Stimulated activated naive B cell treated with anti-CD40 and anti-IgM and Interleukin-4, amounts not matched to agents 10 μg/mL and 1 μg/mL and 100 μg/mL, for 72 hours (primary cell): ENCODE results near the gene NOC2L.

Source experiments
- ATAC-seq, 2 donors: fragments of 150-1000 bp; cut with Tn5 transposase; replicated peaks; 2 replicates each; pipeline ENCODE4 v1.10.0; 2021; ENCODE audit warnings: moderate library complexity in 1 of 2
- DNase-seq: peaks from one replicate; pipeline ENCODE4 v3.0.0; 2021
- H3K27ac Mint-ChIP-seq: one replicate; pipeline ENCODE4 v1.8.0; 2022; ENCODE audit warnings: mild to moderate bottlenecking, mixed read lengths
- H3K27me3 Mint-ChIP-seq, 2 donors: one replicate each; pipeline ENCODE4 v1.8.0; 2022; ENCODE audit warnings: mixed read lengths in 2 of 2
- H3K36me3 Mint-ChIP-seq, 2 donors: one replicate each; pipeline ENCODE4 v1.8.0; 2022; ENCODE audit warnings: mixed read lengths in 2 of 2, mild to moderate bottlenecking in 1 of 2
- H3K4me1 Mint-ChIP-seq, 2 donors: one replicate each; pipeline ENCODE4 v1.8.0; 2022; ENCODE audit warnings: mixed read lengths in 2 of 2, mild to moderate bottlenecking in 1 of 2
- H3K4me3 Mint-ChIP-seq, 2 donors: one replicate each; pipeline ENCODE4 v1.8.0; 2022; ENCODE audit warnings: mild to moderate bottlenecking in 2 of 2, mixed read lengths in 2 of 2, moderate library complexity in 1 of 2
- H3K9me3 Mint-ChIP-seq, 2 donors: one replicate each; pipeline ENCODE4 v1.8.0; 2022; ENCODE audit warnings: mixed read lengths in 2 of 2, mild to moderate bottlenecking in 1 of 2

NOC2L gene

DNA sequence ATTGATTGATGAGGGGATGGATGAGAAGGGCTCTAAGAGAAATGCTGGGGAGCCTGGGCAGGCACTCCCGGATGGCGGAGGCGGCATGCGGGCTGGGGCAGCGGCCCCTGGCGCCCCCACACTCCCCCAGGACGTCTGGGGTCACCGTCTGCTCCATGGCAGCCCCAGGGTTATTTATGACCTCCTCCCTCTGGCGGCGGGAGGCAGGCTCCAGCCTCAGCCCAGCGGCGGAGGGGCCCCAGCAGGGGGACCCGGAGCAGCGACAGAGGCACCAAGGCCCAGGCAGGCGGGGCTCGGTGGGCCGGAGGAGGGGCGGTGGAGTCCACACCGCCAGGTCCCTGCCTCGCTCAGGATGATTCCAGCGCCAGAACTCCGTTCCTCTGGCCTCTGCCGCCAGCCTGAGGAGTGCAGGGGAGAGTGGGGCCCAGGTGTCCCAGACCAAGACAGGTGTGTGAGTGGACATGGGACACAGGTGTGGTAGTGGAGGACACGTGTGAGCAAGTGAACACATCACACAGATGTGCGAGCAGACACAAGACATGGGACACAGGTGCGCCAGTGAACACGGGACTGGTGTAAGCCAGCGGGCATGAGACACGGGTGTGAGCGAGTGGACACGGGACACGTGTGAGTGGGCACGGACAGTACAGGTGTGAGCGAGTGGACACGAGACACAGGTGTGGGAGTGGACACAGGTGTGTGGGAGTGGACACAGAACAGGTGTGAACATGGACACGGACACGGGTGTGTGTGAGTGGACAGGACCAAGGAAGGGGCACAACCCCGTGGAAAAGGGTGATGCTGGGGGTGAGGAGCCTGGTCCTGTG is 37.8 kb downstream of the NOC2L start:
- Mint-ChIP-seq H3K27me3 (peaks cover 57 to 82% of the 10 kb centered on the region in 2 donors), H3K27ac (no peak overlapping the region), H3K4me1 (peaks cover 22 to 27% of the 10 kb centered on the region in 2 donors), H3K9me3 (no peaks in the 10 kb centered on the region), H3K4me3 (peak overlapping the region in 1 of 2 donors; percentile 60), H3K36me3 (peaks cover 0 to 4% of the 10 kb centered on the region in 2 donors)
- DNase-seq = no peak
- ATAC-seq = peak; percentile 52 to 55

DNA sequence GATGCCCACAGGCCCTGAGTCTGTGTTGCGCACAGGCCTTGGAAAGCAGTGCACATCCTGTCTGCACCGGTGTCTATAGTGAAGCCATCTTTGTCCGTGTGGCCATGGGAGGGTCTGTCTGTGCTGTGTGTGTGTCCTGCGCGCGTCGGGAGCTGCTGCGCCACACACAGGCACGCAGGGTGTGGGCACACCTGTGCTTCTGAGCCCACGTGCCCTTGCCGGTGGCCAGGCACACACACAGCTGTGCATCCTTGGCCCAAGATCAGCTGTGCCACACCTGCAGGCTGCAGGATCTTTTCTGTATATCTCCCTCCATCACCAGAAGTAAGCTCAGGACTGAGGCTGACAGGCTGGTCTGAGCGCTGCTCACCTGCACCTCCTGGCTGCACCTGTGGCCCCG is 38.5 kb downstream of the NOC2L start:
- H3K4me3 Mint-ChIP-seq = no peak overlapping the region
- no peak for DNase-seq
- no peaks in the 10 kb centered on the region for H3K9me3 Mint-ChIP-seq
- H3K27ac Mint-ChIP-seq = no peak overlapping the region
- peaks cover 58 to 82% of the 10 kb centered on the region in 2 donors for H3K27me3 Mint-ChIP-seq
- H3K4me1 Mint-ChIP-seq = peaks cover 21 to 22% of the 10 kb centered on the region in 2 donors
- H3K36me3 Mint-ChIP-seq = peaks cover 0 to 4% of the 10 kb centered on the region in 2 donors
- peak; percentile 11 to 12 for ATAC-seq

DNA sequence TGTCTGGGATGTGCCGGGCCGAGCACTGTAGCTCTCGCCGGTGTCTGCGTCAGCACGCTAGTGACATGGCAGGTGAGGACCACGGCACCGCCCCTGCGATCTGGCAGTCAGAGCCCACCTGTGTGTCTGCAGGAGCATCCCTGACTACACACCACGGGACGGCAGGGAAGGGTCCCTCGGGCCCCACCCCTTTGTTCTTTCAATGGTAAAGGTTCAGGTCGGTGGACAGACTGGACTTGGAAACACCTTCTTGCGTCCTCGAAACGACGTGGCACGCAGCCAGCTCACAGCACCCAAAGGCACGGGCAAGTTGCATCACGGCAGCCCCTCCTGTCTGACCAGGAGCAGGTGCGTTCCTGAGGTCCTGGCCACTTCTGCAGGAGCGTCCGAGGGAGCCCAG is 39.0 kb downstream of the NOC2L start:
- Mint-ChIP-seq H3K27me3 (peaks cover 63 to 84% of the 10 kb centered on the region in 2 donors), H3K9me3 (no peaks in the 10 kb centered on the region), H3K36me3 (peaks cover 0 to 4% of the 10 kb centered on the region in 2 donors), H3K4me1 (peaks cover 21 to 22% of the 10 kb centered on the region in 2 donors), H3K4me3 (no peak overlapping the region), H3K27ac (no peak overlapping the region)
- no peak for DNase-seq
- no peak for ATAC-seq

DNA sequence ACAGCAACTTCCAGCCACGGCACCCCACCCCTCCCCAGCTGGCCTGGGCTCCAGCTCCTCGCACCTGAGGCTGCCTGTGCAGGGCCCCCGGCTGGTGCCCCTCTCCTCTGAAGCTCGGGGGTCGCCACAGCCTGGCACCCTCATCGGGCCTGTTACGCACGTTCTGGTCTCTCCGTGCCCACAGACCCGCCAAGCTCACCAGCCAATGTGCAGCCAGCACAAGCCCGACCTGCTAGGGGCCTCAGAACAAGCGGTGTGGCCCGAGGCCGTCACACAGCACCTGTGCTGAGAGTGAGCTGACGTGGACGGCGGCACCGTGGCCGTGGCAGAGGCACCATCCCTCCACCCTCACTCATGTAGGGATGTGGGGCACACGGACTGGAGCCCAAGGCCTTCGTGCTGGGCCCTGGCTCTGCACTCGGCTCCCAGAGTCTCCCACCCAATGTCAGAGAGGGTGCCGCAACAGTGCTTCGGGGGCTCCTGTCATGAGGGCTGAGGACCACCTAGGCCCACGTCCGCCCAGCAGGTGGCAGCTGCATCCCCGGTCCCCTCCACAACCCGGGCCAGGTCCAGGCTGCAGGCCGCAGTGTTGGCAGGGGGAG is 39.7 kb downstream of the NOC2L start:
- Mint-ChIP-seq H3K9me3 (no peaks in the 10 kb centered on the region), H3K4me3 (no peak overlapping the region), H3K27ac (no peak overlapping the region), H3K36me3 (peaks cover 0 to 4% of the 10 kb centered on the region in 2 donors), H3K4me1 (peaks cover 21 to 22% of the 10 kb centered on the region in 2 donors), H3K27me3 (peaks cover 63 to 85% of the 10 kb centered on the region in 2 donors)
- ATAC-seq = no peak
- no peak for DNase-seq

DNA sequence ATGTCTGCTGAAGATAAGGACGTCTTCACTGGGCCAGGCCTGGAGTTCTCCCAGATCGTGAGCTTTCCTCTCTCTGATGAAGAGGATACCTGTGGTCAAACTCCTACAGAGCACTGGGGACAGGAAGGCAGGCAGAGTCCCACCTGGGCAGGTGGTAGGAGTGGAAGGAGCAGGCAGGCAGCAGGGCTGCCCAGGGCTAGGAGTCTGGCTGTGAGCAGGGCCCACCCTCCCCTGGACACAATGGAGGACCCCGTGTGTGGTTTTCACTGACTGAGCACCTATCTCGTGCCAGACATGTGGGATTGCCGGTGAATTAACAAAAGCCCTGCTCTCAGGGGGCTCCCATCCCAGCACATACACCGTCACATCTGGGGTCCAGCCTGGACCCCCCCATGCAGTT is 40.2 kb downstream of the NOC2L start:
- H3K36me3 Mint-ChIP-seq = peaks cover 0 to 4% of the 10 kb centered on the region in 2 donors
- no peak overlapping the region for H3K27ac Mint-ChIP-seq
- no peaks in the 10 kb centered on the region for H3K9me3 Mint-ChIP-seq
- no peak overlapping the region for H3K4me3 Mint-ChIP-seq
- no peak for DNase-seq
- peaks cover 63 to 90% of the 10 kb centered on the region in 2 donors for H3K27me3 Mint-ChIP-seq
- no peak for ATAC-seq
- H3K4me1 Mint-ChIP-seq = peaks cover 21 to 22% of the 10 kb centered on the region in 2 donors

DNA sequence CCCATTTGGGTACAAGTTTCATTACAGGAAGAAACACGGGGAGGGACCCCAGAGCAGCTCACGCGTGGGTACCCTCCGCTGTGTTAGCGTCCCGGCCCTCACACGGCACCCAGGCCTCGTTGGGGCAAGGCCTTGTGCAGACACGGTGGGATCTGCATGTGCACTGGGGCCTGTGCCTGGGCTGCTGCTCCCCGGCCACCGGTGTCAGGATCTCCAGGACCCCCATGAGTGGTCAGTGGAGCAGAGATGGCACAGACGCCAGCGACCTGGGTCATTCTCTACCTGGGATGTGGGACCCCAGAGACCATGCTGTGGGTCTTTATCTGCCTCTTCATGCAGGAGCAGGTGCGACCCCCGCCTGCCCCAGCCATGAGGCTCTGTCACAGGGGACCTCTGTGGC is 40.7 kb downstream of the NOC2L start:
- ATAC-seq (no peak), DNase-seq (no peak)
- Mint-ChIP-seq H3K27me3 (peaks cover 62 to 93% of the 10 kb centered on the region in 2 donors), H3K9me3 (no peaks in the 10 kb centered on the region), H3K4me1 (peaks cover 20% of the 10 kb centered on the region in 2 donors), H3K36me3 (peaks cover 0 to 4% of the 10 kb centered on the region in 2 donors), H3K4me3 (no peak overlapping the region), H3K27ac (no peak overlapping the region)

DNA sequence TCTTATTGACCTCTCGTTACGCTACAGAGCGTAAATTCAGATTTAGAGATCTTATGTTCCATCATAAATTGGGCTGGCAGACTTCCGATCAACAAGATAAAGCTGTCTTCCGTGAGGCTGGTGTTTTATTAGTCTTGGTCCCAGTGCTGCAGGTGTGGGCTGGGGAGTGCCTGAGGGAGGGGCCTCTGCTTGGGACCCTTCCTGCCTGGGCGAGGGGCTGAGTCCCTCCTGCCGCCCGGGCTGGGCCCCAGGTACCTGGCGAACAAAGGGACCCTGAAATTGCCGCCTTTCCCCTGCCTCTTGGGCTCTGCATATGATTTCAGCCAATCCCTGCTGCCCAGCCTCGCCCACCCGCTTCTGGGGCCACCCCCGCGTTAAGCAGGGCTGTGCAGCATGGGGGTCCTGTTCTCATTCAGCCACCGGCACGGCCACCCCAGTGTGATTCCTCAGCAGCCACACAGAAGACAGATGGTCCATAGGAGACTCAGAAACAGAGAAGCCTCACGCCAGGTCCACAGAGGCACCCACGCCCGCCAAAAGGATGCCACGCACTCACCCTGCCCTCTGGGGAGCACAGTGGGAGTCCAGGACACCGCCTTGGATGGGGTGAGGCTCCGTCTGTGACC is 41.5 kb downstream of the NOC2L start:
- Mint-ChIP-seq H3K27me3 (peaks cover 58 to 93% of the 10 kb centered on the region in 2 donors), H3K4me1 (peaks cover 15 to 18% of the 10 kb centered on the region in 2 donors), H3K4me3 (no peak overlapping the region), H3K27ac (peak overlapping the region; percentile 62), H3K36me3 (peaks cover 0 to 4% of the 10 kb centered on the region in 2 donors), H3K9me3 (no peaks in the 10 kb centered on the region)
- ATAC-seq = no peak
- DNase-seq = no peak

DNA sequence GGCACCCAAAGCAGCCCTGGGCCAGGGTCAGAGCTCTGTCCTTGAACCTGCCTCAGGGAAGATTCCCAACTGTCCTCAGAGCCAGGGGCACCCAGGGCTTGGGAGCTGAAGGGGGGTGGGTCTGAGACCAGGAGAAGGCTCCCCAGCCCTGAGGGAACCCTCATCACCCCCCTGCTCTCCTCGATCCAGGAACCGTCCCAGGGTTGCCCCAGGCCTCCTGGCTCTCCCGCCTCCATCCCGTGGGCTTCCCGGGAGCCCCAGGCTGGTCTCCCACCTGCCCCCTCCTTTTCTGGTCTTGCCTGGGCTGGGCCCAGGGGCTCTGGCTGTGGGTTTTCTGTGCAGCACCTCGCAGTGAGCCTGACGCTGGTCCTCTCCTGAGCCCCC is 42.0 kb downstream of the NOC2L start:
- peaks cover 57 to 93% of the 10 kb centered on the region in 2 donors for H3K27me3 Mint-ChIP-seq
- no peak for ATAC-seq

DNA sequence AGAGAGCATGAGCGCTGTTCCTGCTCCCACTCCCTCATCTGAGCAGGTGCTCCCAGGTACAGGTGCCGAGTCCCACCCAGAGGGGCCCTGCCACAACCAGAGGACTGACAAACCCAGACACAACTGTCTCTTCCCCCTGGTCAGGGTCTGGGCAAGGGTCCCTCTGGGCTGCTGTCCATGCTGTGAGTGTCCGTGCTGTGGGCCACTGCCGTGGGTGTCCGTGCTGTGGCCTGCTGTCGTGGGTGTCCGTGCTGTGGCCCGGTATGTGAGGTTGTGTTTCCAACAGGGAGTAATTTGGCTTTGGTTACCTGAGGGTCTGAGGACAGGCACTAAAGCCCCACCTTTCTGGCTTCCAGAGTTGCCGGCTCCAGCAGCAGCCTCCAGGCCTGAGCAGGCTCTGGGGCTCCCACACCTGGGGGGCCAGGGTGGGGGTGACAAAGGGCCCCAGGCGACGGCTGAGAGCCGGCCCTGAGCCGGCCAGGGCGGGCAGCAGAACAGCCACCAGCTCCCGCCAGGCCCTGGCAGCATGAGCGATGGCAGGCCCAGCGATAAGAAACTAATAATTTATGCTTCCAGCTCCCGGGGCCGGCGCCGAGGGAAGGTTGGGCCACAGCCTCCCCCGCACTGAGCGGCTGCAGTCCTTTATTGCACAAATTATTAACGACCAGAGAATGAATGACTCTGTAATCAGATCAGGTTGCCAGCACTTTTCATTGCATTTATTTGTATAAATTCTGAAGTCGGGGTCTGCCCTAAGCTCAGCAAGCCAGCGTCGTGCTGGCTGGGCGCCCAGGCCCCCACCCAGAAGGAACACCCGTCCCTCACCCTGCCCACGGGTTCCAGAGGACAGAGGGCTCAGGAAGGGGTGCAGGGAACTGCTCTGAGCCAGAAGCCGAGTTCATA is 42.6 kb downstream of the NOC2L start:
- ATAC-seq = no peak
- H3K27ac Mint-ChIP-seq = no peak overlapping the region
- H3K27me3 Mint-ChIP-seq = peaks cover 54 to 90% of the 10 kb centered on the region in 2 donors
- H3K4me3 Mint-ChIP-seq = no peak overlapping the region
- DNase-seq = no peak
- H3K36me3 Mint-ChIP-seq = peaks cover 0 to 2% of the 10 kb centered on the region in 2 donors
- H3K9me3 Mint-ChIP-seq = no peaks in the 10 kb centered on the region
- peaks cover 11 to 17% of the 10 kb centered on the region in 2 donors for H3K4me1 Mint-ChIP-seq

More for the DNA sequence above, 42.0 kb downstream of the NOC2L start:
- no peaks in the 10 kb centered on the region for H3K9me3 Mint-ChIP-seq
- H3K36me3 Mint-ChIP-seq = peaks cover 0 to 4% of the 10 kb centered on the region in 2 donors
- H3K4me3 Mint-ChIP-seq = no peak overlapping the region
- H3K27ac Mint-ChIP-seq = peak overlapping the region; percentile 62
- H3K4me1 Mint-ChIP-seq = peaks cover 15 to 19% of the 10 kb centered on the region in 2 donors
- no peak for DNase-seq

DNA sequence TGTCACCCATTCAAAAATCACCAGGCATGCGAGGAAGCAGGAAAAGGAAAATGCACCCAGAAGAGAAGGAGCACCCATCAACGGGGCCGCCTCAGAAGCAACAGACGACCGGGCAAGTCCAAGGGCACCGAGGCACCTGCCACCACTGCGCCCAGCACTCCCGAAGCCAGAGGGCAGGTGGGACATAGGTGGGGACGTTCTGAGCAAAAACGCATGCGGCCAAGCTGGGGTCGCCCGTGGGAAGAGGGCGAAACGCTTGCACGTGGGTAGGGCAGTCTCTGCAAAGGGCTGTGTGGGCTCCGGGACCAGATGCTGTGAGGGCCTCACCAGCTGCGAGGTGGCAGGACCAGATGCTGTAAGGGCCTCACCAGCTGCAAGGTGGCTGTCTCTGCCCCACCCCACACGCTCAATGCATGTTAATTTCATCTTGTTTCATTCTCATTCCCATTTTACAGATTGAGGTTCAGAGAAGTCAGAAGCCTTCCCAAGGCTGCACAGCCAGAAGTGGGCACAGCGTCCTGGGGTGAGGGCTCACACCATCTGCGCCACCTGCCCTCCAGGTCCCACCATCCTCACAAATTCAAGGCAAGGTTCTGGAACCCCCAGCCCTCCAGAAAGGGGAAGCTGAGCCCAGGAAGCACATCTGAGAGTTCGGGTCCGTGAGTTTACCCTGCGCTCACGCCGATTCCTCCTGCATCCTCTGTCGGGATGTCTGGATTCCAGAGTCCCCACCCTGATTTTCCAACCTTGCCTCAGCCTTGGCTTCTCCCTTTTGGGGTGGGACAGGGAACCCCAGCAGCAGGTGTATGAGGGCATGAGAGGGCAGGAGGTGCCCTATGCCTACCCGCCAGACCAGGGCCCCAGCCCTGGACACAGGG is 43.5 kb downstream of the NOC2L start:
- Mint-ChIP-seq H3K9me3 (no peaks in the 10 kb centered on the region), H3K27me3 (peaks cover 56 to 90% of the 10 kb centered on the region in 2 donors), H3K27ac (no peak overlapping the region), H3K4me1 (peaks cover 3 to 10% of the 10 kb centered on the region in 2 donors), H3K36me3 (peaks cover 0 to 3% of the 10 kb centered on the region in 2 donors), H3K4me3 (no peak overlapping the region)
- ATAC-seq (no peak), DNase-seq (no peak)

DNA sequence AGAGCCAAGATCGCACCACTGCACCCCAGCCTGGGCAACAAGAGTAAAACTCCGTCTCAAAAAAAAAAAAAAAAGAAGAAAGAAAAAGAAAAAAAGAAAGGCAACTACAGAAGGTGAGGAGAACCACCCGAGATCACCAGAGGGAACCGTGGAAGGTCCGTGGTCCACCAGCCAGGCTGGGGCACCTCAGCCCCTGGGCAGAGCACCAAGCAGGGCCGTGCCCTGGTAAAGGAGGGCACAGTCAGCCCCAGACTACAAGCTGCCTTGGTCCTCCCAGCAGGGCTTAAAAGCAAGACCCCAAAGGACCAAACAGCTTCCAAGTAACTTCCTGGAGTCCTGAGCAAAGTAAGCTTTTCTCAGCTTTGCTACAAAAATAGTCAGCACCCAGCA is 44.2 kb downstream of the NOC2L start:
- no peak for DNase-seq
- peaks cover 0 to 7% of the 10 kb centered on the region in 2 donors for H3K4me1 Mint-ChIP-seq
- no peak overlapping the region for H3K27ac Mint-ChIP-seq
- no peaks in the 10 kb centered on the region for H3K9me3 Mint-ChIP-seq
- H3K4me3 Mint-ChIP-seq = no peak overlapping the region
- H3K27me3 Mint-ChIP-seq = peaks cover 54 to 87% of the 10 kb centered on the region in 2 donors
- peaks cover 0 to 3% of the 10 kb centered on the region in 2 donors for H3K36me3 Mint-ChIP-seq
- no peak for ATAC-seq

DNA sequence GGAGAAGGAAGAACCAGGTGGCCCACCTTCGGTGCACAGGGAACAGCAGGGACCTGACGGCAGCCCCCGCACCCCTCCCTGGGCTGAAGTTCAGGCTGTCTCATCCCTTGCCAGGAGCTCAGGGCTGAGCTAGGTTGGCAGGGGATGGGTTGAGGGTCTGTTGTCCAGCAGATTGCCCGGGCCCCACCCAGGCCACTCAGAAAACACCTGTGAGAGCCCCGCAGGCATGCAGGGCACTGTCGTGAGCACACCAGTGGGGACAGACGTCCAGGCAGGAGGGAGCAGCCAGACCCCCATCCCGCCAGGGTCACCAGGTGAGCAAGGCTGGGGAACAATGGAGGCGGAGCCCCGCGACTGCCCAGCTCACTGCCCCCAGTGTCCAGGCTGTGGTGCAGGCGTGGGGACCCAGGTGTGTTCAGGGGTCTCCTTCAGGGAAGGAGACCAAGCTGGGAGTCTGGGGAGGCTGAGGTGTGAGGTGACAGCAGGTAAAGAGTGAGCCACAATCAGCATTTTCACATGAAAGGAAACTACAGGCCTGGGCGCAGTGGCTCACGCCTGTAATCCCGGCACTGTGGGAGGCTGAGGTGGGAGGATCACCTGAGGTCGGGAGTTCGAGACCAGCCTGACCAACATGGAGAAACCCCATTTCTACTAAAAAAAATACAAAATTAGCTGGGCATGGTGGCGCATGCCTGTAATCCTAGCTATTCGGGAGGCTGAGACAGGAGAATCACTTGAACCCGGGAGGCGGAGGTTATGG is 44.7 kb downstream of the NOC2L start:
- Mint-ChIP-seq H3K4me3 (no peak overlapping the region), H3K27me3 (peaks cover 53 to 84% of the 10 kb centered on the region in 2 donors), H3K4me1 (peaks cover 0 to 7% of the 10 kb centered on the region in 2 donors)

More for the DNA sequence above, 44.7 kb downstream of the NOC2L start:
- Mint-ChIP-seq H3K36me3 (peaks cover 0 to 3% of the 10 kb centered on the region in 2 donors), H3K9me3 (no peaks in the 10 kb centered on the region), H3K27ac (no peak overlapping the region)
- DNase-seq (no peak), ATAC-seq (no peak)
